GM12873 (cell line): ENCODE data around the gene SLCO1B3.

Source experiments
- CTCF ChIP-seq: IDR thresholded peaks from 2 replicates; pipeline ENCODE4 v1.5.1; 2012; ENCODE audit warnings: low read depth, mild to moderate bottlenecking, moderate library complexity, low read length, control low read depth; ENCODE audit not compliant: insufficient read depth; ENCODE audit errors: missing control alignments

SLCO1B3 gene

GRCh38 chr12:20885552-20885951 is 75.0 kb downstream of the SLCO1B3 start:
- no peak for TF ChIP-seq CTCF

- TF ChIP-seq CTCF = no peak
Observed at GRCh38 chr12:20917269-20917668, 106.8 kb downstream of the SLCO1B3 start.

GRCh38 chr12:20917819-20918218 is 107.3 kb downstream of the SLCO1B3 start:
- TF ChIP-seq CTCF = no peak

GRCh38 chr12:20931894-20932293 is 121.4 kb downstream of the SLCO1B3 start:
- no peak for TF ChIP-seq CTCF

- peak; percentile 59 for TF ChIP-seq CTCF
Observed at GRCh38 chr12:20946732-20947131, 136.2 kb downstream of the SLCO1B3 start.

GRCh38 chr12:20950248-20950647 is 139.7 kb downstream of the SLCO1B3 start:
- peak; percentile 57 for TF ChIP-seq CTCF

GRCh38 chr12:20963303-20963702 is 152.8 kb downstream of the SLCO1B3 start:
- no peak for TF ChIP-seq CTCF
